K562 (cell line): ENCODE measurements around the gene SUMO3. TPM values are rescaled to one million over a fixed set of nuclear protein-coding genes. Genes with fewer than 3 reads are reported as not detected.

ENCODE experiments used
- ATAC-seq: fragments of 200-7000 bp; cut with Tn5 transposase; 3 replicates; pipeline ENCODE4 v1.9.1; 2020; ENCODE audit warnings: moderate library complexity
- BruUV-seq: library from RNA; stranded (reverse); fragments of 400-500 nt; replicated peaks from 2 replicates; lab custom pipeline; 2021; lab: Mats Ljungman, UMichigan
- CTCF ChIA-PET: fragments of 300-600 bp; formaldehyde crosslinking; extraction: SDS; loops from one replicate; lab custom pipeline; 2021; ENCODE audit warnings: low intra/inter-chr PET ratio; lab: Yijun Ruan, JAX
- POLR2A ChIA-PET: fragments of 300-600, 350-650 bp; sonication (Branson Sonifier 250); formaldehyde crosslinking; extraction: SDS; loops from one replicate; lab custom pipeline; 2021; ENCODE audit warnings: antibody characterized with exemption, inconsistent platforms; lab: Yijun Ruan, JAX
- DNase-seq, 4 experiments: peaks; one replicate each; pipeline versions ENCODE4 v3.0.0 to v3.0.0-alpha.2; 2011 to 2018; ENCODE audit warnings: low spot score in 3 of 4, mixed read lengths in 3 of 4; ENCODE audit errors: extremely low read depth in 1 of 4
- FAIRE-seq: peaks from 2 replicates; lab custom pipeline; 2011; peaks lifted over from hg19 to GRCh38; lab: Jason Lieb, UNC
- H2AFZ ChIP-seq: 2 replicates; pipeline ENCODE4 v1.6.0; 2011; ENCODE audit warnings: low read depth, low read length, control low read depth, inconsistent platforms
- H3K27ac ChIP-seq: fragments of 200-600 bp; 3 replicates; pipeline ENCODE4 v1.8.0; 2011; ENCODE audit warnings: low read depth, mild to moderate bottlenecking, control low read depth, inconsistent platforms, low read length, moderate library complexity, mixed read lengths; ENCODE audit errors: extremely low read depth
- H3K27me3 ChIP-seq, 2 experiments: fragments of 300-600 bp in 1 of 2; 2 replicates in 1 of 2; 3 replicates in 1 of 2; pipeline versions ENCODE4 v1.6.0 to v1.8.0; 2011; ENCODE audit warnings: inconsistent platforms in 2 of 2, low read length in 2 of 2, mild to moderate bottlenecking in 1 of 2, mixed read lengths in 1 of 2, moderate library complexity in 1 of 2; ENCODE audit not compliant: control insufficient read depth in 2 of 2, insufficient read depth in 2 of 2
- H3K36me3 ChIP-seq: fragments of 300-600 bp; 3 replicates; pipeline ENCODE4 v1.8.0; 2011; ENCODE audit warnings: mild to moderate bottlenecking, low read length, inconsistent platforms; ENCODE audit not compliant: control insufficient read depth, insufficient read depth
- H3K4me1 ChIP-seq, 2 experiments: fragments of 200-600 bp in 1 of 2; replicated peaks in 1 of 2; 2 replicates in 1 of 2; 3 replicates in 1 of 2; pipeline versions ENCODE4 v1.5.1 to v1.8.0; 2011; ENCODE audit warnings: inconsistent platforms in 2 of 2, low read length in 2 of 2, mild to moderate bottlenecking in 1 of 2, mixed read lengths in 1 of 2, moderate library complexity in 1 of 2; ENCODE audit not compliant: control insufficient read depth in 2 of 2, insufficient read depth in 2 of 2
- H3K4me2 ChIP-seq: 2 replicates; pipeline ENCODE4 v1.6.1; 2011; ENCODE audit warnings: low read length, control low read depth, inconsistent platforms, mixed read lengths; ENCODE audit not compliant: insufficient read depth
- H3K4me3 ChIP-seq: fragments of 200-600 bp; sonication (generic), shearing (Covaris generic); 2 replicates; pipeline ENCODE4 v1.5.1; 2016; ENCODE audit warnings: control low read depth, inconsistent platforms
- H3K79me2 ChIP-seq: fragments of 200-600 bp; 3 replicates; pipeline ENCODE4 v1.8.0; 2011; ENCODE audit warnings: low read length, inconsistent platforms; ENCODE audit not compliant: control insufficient read depth, insufficient read depth
- H3K9ac ChIP-seq, 2 experiments: 2 replicates each; pipeline versions ENCODE4 v1.6.0 to v1.6.1; 2011; ENCODE audit warnings: low read depth in 2 of 2, low read length in 2 of 2, control low read depth in 1 of 2, inconsistent platforms in 1 of 2, mild to moderate bottlenecking in 1 of 2, mixed read lengths in 1 of 2; ENCODE audit not compliant: insufficient read depth in 1 of 2
- H3K9me1 ChIP-seq: one replicate; pipeline ENCODE4 v1.6.0; 2011; ENCODE audit warnings: inconsistent platforms, mild to moderate bottlenecking, low read length, moderate library complexity; ENCODE audit not compliant: control insufficient read depth, insufficient read depth
- H3K9me3 ChIP-seq: replicated peaks from 2 replicates; pipeline ENCODE4 v1.5.1; 2011; ENCODE audit warnings: low read depth, low read length, inconsistent platforms; ENCODE audit not compliant: control insufficient read depth, insufficient read depth
- H4K20me1 ChIP-seq: replicated peaks from 2 replicates; pipeline ENCODE4 v1.6.1; 2011; ENCODE audit warnings: low read length, inconsistent platforms, mixed read lengths; ENCODE audit not compliant: control insufficient read depth, insufficient read depth
- CHD4 ChIP-seq: fragments of 200-600 bp; sonication (generic); IDR thresholded peaks from 3 replicates; pipeline ENCODE4 v1.6.1; 2012; ENCODE audit warnings: low read depth, mild to moderate bottlenecking, mixed read lengths, low read length, inconsistent platforms; ENCODE audit not compliant: insufficient read depth, insufficient replicate concordance, poor library complexity, severe bottlenecking
- DDX20 ChIP-seq: fragments of 450-650 bp; IDR thresholded peaks from 2 replicates; pipeline ENCODE4 v1.6.1; 2016; ENCODE audit warnings: missing genetic modification characterization, low read depth, mild to moderate bottlenecking, missing compliant biosample characterization, moderate library complexity
- MEF2A ChIP-seq: IDR thresholded peaks from 2 replicates; pipeline ENCODE4 v1.6.1; 2011; ENCODE audit warnings: low read depth, mild to moderate bottlenecking, low read length, moderate library complexity; ENCODE audit not compliant: control insufficient read depth
- RBFOX2 ChIP-seq: fragments of 200-400 bp; formaldehyde crosslinking; IDR thresholded peaks from 2 replicates; pipeline ENCODE4 v1.6.1; 2017; ENCODE audit warnings: low read depth, mild to moderate bottlenecking, low read length, moderate library complexity
- ZKSCAN1 ChIP-seq: fragments of 150-350 bp; IDR thresholded peaks from 2 replicates; pipeline ENCODE4 v1.6.1; 2016; ENCODE audit warnings: low read depth, low read length
- WGBS: fragments of 100-300 bp; shearing (Covaris generic); methylation state at CpG from one replicate; pipeline ENCODE4 v1.1.6; 2016; ENCODE audit warnings: low coverage, mixed read lengths; ENCODE audit not compliant: insufficient coverage; ENCODE audit errors: missing lambda C conversion rate; 5-methylcytosine and 5-hydroxymethylcytosine counted together
- in situ Hi-C: fragments of 300-500 bp; cut with MboI; formaldehyde crosslinking; loops from 4 replicates; pipeline ENCODE4 v1.15.0; 2018; ENCODE audit warnings: inconsistent platforms, mixed read lengths
- intact Hi-C: fragments of 100-400 bp; cut with micrococcal nuclease; formaldehyde crosslinking; loops from 2 replicates; pipeline ENCODE4 v1.14.2; 2022
- polyA plus RNA-seq, 8 experiments: library from polyadenylated mRNA; depleted of rRNA in 4 of 8; stranded (reverse) in 5 of 8; unstranded in 3 of 8; fragments of >200 nt; fragmentation: Nextera tagmentation in 2 of 8; fragmentation: Illumina TruSeq in 1 of 8; extraction: Ambion mirVana in 2 of 8; extraction: Trizol in 1 of 8; gene quantifications; 2 replicates each; pipeline versions ENCODE4 v1.2.1 to v1.2.3, GENCODE V29; 2011 to 2014; ENCODE audit warnings: inconsistent platforms in 1 of 8, missing spikeins in 1 of 8
- total RNA-seq, 7 experiments: library from RNA; depleted of rRNA in 6 of 7; stranded (reverse); fragments of >200 nt in 6 of 7; fragmentation: Illumina TruSeq in 2 of 7; extraction: Trizol in 2 of 7; gene quantifications; 2 replicates each; pipeline versions ENCODE4 v1.2.1 to v1.2.3, GENCODE V29; 2011 to 2021; ENCODE audit warnings: low replicate concordance in 1 of 7
- TF ChIP-seq, protein P1 (sequence below): fragments of 250-450 bp; sonication (Bioruptor Pico); IDR thresholded peaks from 2 replicates; pipeline ENCODE4 v1.4.0; 2020

Gene SUMO3
- total and polyA plus RNA-seq, 9 of the 15 experiments (the other 6 are each of a cell fraction or from before 2014, with no cell fraction given): 13.9 to 143 (median 113) TPM

GRCh38 chr21:44835647-44835973 lies 17.7 kb upstream of the SUMO3 start:
- H3K4me1 ChIP-seq: peaks cover 29 to 44% of the 10 kb centered on the region in 2 experiments
- ChIA-PET POLR2A (interaction anchor here (0.7 kb wide), 1 partner anchor 73 kb away, joined by 3 read pairs; no protein-coding TSS in a partner anchor), CTCF (interaction anchor here (1.0 kb wide), 1 partner anchor 35 kb away, joined by 3 read pairs; no protein-coding TSS in a partner anchor)
- FAIRE-seq (no peak), ATAC-seq (no peak), DNase-seq (no peak)
- peak overlapping the region in 1 of 2 experiments; percentile 72; a peak in 1 of 4 replicates for H3K9ac ChIP-seq
- H2AFZ ChIP-seq: no peak overlapping the region; the same call in 1 of the 2 replicates
- no peaks in the 10 kb centered on the region for H3K9me3 ChIP-seq
- no peaks in the 10 kb centered on the region for H3K9me1 ChIP-seq
- no peak overlapping the region for H3K4me3 ChIP-seq
- peak overlapping the region; percentile 23; the same call in 1 of the 2 replicates for H3K4me2 ChIP-seq
- peaks cover 5% of the 10 kb centered on the region; the same call in 1 of the 2 replicates for H4K20me1 ChIP-seq
- intact Hi-C loops: loop anchor here (10.0 kb wide), 1 partner anchor 791 kb away; no protein-coding TSS in a partner anchor
- no peaks in the 10 kb centered on the region for H3K79me2 ChIP-seq
- no peaks in the 10 kb centered on the region for H3K36me3 ChIP-seq
- BruUV-seq: no TSS peak
- in situ Hi-C loops: no loop called here
- TF ChIP-seq MEF2A: no peak
- TF ChIP-seq CHD4: no peak
- TF ChIP-seq, protein P1, sequence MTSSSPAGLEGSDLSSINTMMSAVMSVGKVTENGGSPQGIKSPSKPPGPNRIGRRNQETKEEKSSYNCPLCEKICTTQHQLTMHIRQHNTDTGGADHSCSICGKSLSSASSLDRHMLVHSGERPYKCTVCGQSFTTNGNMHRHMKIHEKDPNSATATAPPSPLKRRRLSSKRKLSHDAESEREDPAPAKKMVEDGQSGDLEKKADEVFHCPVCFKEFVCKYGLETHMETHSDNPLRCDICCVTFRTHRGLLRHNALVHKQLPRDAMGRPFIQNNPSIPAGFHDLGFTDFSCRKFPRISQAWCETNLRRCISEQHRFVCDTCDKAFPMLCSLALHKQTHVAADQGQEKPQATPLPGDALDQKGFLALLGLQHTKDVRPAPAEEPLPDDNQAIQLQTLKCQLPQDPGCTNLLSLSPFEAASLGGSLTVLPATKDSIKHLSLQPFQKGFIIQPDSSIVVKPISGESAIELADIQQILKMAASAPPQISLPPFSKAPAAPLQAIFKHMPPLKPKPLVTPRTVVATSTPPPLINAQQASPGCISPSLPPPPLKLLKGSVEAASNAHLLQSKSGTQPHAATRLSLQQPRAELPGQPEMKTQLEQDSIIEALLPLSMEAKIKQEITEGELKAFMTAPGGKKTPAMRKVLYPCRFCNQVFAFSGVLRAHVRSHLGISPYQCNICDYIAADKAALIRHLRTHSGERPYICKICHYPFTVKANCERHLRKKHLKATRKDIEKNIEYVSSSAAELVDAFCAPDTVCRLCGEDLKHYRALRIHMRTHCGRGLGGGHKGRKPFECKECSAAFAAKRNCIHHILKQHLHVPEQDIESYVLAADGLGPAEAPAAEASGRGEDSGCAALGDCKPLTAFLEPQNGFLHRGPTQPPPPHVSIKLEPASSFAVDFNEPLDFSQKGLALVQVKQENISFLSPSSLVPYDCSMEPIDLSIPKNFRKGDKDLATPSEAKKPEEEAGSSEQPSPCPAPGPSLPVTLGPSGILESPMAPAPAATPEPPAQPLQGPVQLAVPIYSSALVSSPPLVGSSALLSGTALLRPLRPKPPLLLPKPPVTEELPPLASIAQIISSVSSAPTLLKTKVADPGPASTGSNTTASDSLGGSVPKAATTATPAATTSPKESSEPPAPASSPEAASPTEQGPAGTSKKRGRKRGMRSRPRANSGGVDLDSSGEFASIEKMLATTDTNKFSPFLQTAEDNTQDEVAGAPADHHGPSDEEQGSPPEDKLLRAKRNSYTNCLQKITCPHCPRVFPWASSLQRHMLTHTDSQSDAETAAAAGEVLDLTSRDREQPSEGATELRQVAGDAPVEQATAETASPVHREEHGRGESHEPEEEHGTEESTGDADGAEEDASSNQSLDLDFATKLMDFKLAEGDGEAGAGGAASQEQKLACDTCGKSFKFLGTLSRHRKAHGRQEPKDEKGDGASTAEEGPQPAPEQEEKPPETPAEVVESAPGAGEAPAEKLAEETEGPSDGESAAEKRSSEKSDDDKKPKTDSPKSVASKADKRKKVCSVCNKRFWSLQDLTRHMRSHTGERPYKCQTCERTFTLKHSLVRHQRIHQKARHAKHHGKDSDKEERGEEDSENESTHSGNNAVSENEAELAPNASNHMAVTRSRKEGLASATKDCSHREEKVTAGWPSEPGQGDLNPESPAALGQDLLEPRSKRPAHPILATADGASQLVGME: 0 out of 2 replicates have a peak, but pooled peaks have one; percentile 7
- no peak for TF ChIP-seq DDX20
- TF ChIP-seq ZKSCAN1: no peak
- no peak for TF ChIP-seq RBFOX2
- no peak overlapping the region for H3K27ac ChIP-seq
- H3K27me3 ChIP-seq: peaks cover 4 to 10% of the 10 kb centered on the region in 2 experiments; a peak in 3 of 5 replicates
- 24% methylated on average over 8 of the region's 8 CpGs for WGBS
